GM12872 (cell line): ENCODE data around the gene SP8.

Source experiments
- CTCF ChIP-seq: IDR thresholded peaks from 3 replicates; pipeline ENCODE4 v1.5.1; 2011; ENCODE audit warnings: low read depth, mild to moderate bottlenecking, low read length, moderate library complexity; ENCODE audit not compliant: insufficient read depth

Gene SP8

DNA sequence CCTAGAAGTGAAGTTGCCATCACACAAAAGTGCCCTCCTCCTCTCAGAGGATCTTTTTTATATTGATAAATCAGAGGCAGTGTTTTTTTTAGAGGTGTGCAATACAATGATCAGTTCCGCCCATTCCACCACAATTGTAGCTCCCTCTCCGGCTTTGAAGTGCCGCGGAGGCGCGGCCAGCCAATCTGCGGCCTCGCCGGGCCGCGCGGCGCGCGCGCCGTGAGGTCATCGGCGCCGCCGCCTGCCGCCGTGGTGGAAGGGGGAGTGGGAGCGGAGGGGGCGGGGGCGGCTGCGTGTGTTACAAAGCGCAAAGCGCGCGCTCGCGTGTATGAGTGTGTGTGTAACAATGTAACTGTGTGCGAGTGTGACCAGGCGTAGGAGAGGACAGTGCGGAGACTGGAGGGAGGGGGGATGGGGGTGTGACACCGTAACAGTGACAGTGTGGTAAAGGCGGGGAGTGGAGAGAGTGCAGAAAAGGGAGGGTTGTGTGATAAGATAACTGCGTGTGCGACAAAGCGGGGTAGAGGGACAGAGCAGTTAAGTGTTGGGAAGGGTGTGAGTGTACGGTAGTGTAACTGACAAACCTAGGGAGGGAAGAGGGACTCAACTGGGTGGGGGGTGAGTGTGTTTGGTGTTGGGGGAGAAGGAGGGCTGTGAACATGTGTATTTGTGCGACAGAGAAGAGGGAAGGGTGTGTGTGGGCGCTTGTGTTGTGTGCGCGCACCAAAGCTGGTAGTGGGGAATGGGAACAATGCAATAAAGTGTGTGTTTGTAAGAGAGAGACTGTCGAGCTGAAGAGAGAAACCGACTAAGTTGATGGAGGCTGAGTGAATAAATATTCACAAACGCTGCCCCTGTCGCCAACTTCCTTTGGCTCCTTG is at the start of gene SP8:
Gene SP8, minus strand, starts transcription at position 108 of the 881 bp plus-strand sequence. Its CDS starts 88 bp downstream, at position 20.
- no peak for TF ChIP-seq CTCF

- TF ChIP-seq CTCF, result no peak
Observed at GRCh38 chr7:20835111-20835750, 48.5 kb upstream of the SP8 start.

- TF ChIP-seq CTCF, result peak; percentile 57
Observed at GRCh38 chr7:20834656-20835055, 48.0 kb upstream of the SP8 start.

- TF ChIP-seq CTCF, result no peak
Observed at GRCh38 chr7:20831956-20832355, 45.3 kb upstream of the SP8 start.

- no peak for TF ChIP-seq CTCF
Observed at GRCh38 chr7:20831451-20831850, 44.8 kb upstream of the SP8 start.

GRCh38 chr7:20828947-20829346 is 42.3 kb upstream of the SP8 start:
- no peak for TF ChIP-seq CTCF

DNA sequence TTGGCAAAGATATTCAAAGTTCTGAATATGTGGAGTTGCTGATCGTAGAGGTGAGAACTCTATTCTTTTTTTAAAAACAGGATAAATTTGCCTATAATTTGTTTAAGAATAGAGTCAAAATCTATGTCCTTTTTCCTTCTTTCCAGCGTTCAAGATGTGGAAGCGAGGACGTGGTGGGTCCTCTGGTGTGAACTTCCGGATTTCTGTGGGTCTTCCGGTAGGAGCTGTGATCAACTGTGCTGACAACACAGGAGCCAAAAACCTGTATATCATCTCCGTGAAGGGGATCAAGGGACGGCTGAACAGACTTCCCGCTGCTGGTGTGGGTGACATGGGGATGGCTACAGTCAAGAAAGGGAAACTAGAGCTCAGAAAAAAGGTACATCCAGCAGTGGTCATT is 40.5 kb upstream of the SP8 start:
- TF ChIP-seq CTCF, result no peak
